HEK293T (cell line): Measurements from ENCODE around the gene MAEA.

Experiments used
- ARNT ChIP-seq: fragments of 450-650 bp; IDR thresholded peaks from 2 replicates; pipeline ENCODE4 v1.6.1; 2017; ENCODE audit warnings: mild to moderate bottlenecking
- BHLHE40 ChIP-seq: fragments of 450-650 bp; IDR thresholded peaks from 2 replicates; pipeline ENCODE4 v1.6.1; 2016; ENCODE audit warnings: mild to moderate bottlenecking, moderate library complexity, borderline replicate concordance
- ELF4 ChIP-seq: fragments of 450-650 bp; IDR thresholded peaks from 2 replicates; pipeline ENCODE4 v1.6.1; 2017; ENCODE audit warnings: antibody characterized with exemption
- FOXA1 ChIP-seq: fragments of 450-650 bp; IDR thresholded peaks from 2 replicates; pipeline ENCODE4 v1.6.1; 2016; ENCODE audit warnings: mild to moderate bottlenecking
- FOXK2 ChIP-seq: fragments of 450-650 bp; IDR thresholded peaks from 2 replicates; pipeline ENCODE4 v1.6.1; 2016; ENCODE audit warnings: mild to moderate bottlenecking
- FOXM1 ChIP-seq: fragments of 450-650 bp; IDR thresholded peaks from 2 replicates; pipeline ENCODE4 v1.6.1; 2017; ENCODE audit warnings: mild to moderate bottlenecking, borderline replicate concordance
- HDGF ChIP-seq: fragments of 450-650 bp; IDR thresholded peaks from 2 replicates; pipeline ENCODE4 v1.6.1; 2017; ENCODE audit warnings: antibody characterized with exemption, borderline replicate concordance
- LEF1 ChIP-seq: fragments of 450-650 bp; IDR thresholded peaks from 2 replicates; pipeline ENCODE4 v1.6.1; 2017; ENCODE audit warnings: mild to moderate bottlenecking, borderline replicate concordance
- NFRKB ChIP-seq: fragments of 450-650 bp; IDR thresholded peaks from 2 replicates; pipeline ENCODE4 v1.6.1; 2016; ENCODE audit warnings: mild to moderate bottlenecking, moderate library complexity
- PKNOX1 ChIP-seq: fragments of 450-650 bp; IDR thresholded peaks from 2 replicates; pipeline ENCODE4 v1.6.1; 2016
- SP1 ChIP-seq: fragments of 450-650 bp; IDR thresholded peaks from 2 replicates; pipeline ENCODE4 v1.6.1; 2017
- SUZ12 ChIP-seq: fragments of 450-650 bp; IDR thresholded peaks from 2 replicates; pipeline ENCODE4 v1.6.1; 2016; ENCODE audit warnings: mild to moderate bottlenecking
- TARDBP ChIP-seq: fragments of 450-650 bp; IDR thresholded peaks from 2 replicates; pipeline ENCODE4 v1.6.1; 2016
- ZNF384 ChIP-seq: fragments of 450-650 bp; IDR thresholded peaks from 2 replicates; pipeline ENCODE4 v1.6.1; 2016

GRCh38 chr4:1250921-1251772, 38.5 kb upstream of the MAEA start:
- no peak for TF ChIP-seq SUZ12
- no peak for TF ChIP-seq ZNF384
- TF ChIP-seq NFRKB, result no peak
- no peak for TF ChIP-seq ELF4
- no peak for TF ChIP-seq FOXK2
- no peak for TF ChIP-seq BHLHE40
- no peak for TF ChIP-seq FOXM1
- no peak for TF ChIP-seq PKNOX1
- TF ChIP-seq HDGF, result no peak
- no peak for TF ChIP-seq FOXA1
- TF ChIP-seq SP1, result no peak
- no peak for TF ChIP-seq LEF1
- no peak for TF ChIP-seq TARDBP
- no peak for TF ChIP-seq ARNT
